ENCODE measurements around the gene NUMA1. TPM values are rescaled to one million over a fixed set of nuclear protein-coding genes. Genes with fewer than 3 reads are reported as not detected.

The NUMA1 gene
- total and polyA plus RNA-seq, 9 of the 15 experiments (the other 6 are each of a cell fraction or from before 2014, with no cell fraction given) = 4.1 to 104 (median 51.2) TPM

GRCh38 chr11:72127923-72128322 is 47.6 kb upstream of the NUMA1 start (continued):
- TF ChIP-seq E2F5 (CRISPR knock-in tag; IDR thresholded peaks at IDR 0.05) (no peak), NRF1 (conservative IDR thresholded peaks at IDR 0.05 in 1 of 2, IDR thresholded peaks at IDR 0.05 in 1 of 2) (no peak)

GRCh38 chr11:72125956-72126355 is 45.6 kb upstream of the NUMA1 start:
- intact Hi-C loops (cut with micrococcal nuclease) (no loop called here), in situ Hi-C loops (cut with MboI) (no loop called here)
- TF ChIP-seq HMGN3 (IDR thresholded peaks at IDR 0.05; ENCODE audit: borderline replicate concordance, extremely low read depth, insufficient read length, low read depth, low read length) (no peak), MTA3 (IDR thresholded peaks at IDR 0.05; ENCODE audit: borderline replicate concordance) (no peak), MBD1 (CRISPR knock-in tag; IDR thresholded peaks at IDR 0.05) (no peak), OTX1 (CRISPR knock-in tag; IDR thresholded peaks at IDR 0.05) (no peak), PHF21A (IDR thresholded peaks at IDR 0.05; ENCODE audit: borderline replicate concordance, low read depth) (no peak), ARHGAP35 (IDR thresholded peaks at IDR 0.05; ENCODE audit: partially characterized antibody) (no peak), E2F4 (CRISPR knock-in tag; IDR thresholded peaks at IDR 0.05; ENCODE audit: low read depth) (no peak), ZNF431 (CRISPR knock-in tag; IDR thresholded peaks at IDR 0.05) (no peak), ZNF699 (CRISPR knock-in tag; IDR thresholded peaks at IDR 0.05; ENCODE audit: insufficient replicate concordance) (no peak), CHCHD3 (CRISPR knock-in tag; IDR thresholded peaks at IDR 0.05) (no peak), RHOXF2B (CRISPR knock-in tag; conservative IDR thresholded peaks at IDR 0.05) (no peak), SUPT5H (IDR thresholded peaks at IDR 0.05) (no peak)
- TF ChIP-seq, protein P1, sequence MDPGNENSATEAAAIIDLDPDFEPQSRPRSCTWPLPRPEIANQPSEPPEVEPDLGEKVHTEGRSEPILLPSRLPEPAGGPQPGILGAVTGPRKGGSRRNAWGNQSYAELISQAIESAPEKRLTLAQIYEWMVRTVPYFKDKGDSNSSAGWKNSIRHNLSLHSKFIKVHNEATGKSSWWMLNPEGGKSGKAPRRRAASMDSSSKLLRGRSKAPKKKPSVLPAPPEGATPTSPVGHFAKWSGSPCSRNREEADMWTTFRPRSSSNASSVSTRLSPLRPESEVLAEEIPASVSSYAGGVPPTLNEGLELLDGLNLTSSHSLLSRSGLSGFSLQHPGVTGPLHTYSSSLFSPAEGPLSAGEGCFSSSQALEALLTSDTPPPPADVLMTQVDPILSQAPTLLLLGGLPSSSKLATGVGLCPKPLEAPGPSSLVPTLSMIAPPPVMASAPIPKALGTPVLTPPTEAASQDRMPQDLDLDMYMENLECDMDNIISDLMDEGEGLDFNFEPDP (CRISPR knock-in tag; IDR thresholded peaks at IDR 0.05) = no peak
- CTCF ChIA-PET (ENCODE audit: low intra/inter-chr PET ratio) = no interaction called here
- no peak overlapping the region for H2AFZ ChIP-seq (ENCODE audit: low read depth, low read length)
- no peaks in the 10 kb centered on the region for H3K9me1 ChIP-seq (ENCODE audit: control insufficient read depth, insufficient read depth, low read length)
- H3K4me2 ChIP-seq (ENCODE audit: insufficient read depth, low read length) = no peak overlapping the region
- 0% methylated on average over 1 of the region's 1 CpG for WGBS (ENCODE audit: insufficient coverage, low coverage, missing lambda C conversion rate)
- POLR2A ChIA-PET = interaction anchor here (0.7 to 1.2 kb wide), 5 partner anchors 10 to 14 kb away, joined by 3 to 5 read pairs (median 3); partner anchors contain the start of genes ANAPC15 and FOLR3
- DNase-seq (ENCODE audit: extremely low read depth in 1 of 4, low spot score in 3 of 4) (no peak), ATAC-seq (no peak), FAIRE-seq (no peak)
- no peak overlapping the region for H3K27ac ChIP-seq (ENCODE audit: extremely low read depth, low read depth, low read length)
- H4K20me1 ChIP-seq (replicated peaks; ENCODE audit: control insufficient read depth, insufficient read depth, low read length) = no peaks in the 10 kb centered on the region
- BruUV-seq (replicated peaks) = no TSS peak
- no peaks in the 10 kb centered on the region; the same call in 1 of the 2 replicates for H3K9me3 ChIP-seq (replicated peaks; ENCODE audit: control insufficient read depth, insufficient read depth, low read depth, low read length)
- peaks cover 12 to 17% of the 10 kb centered on the region in 2 experiments for H3K4me1 ChIP-seq (replicated peaks in 1 of 2; ENCODE audit: control insufficient read depth in 2 of 2, insufficient read depth in 2 of 2, low read length in 2 of 2)
- H3K27me3 ChIP-seq (ENCODE audit: control insufficient read depth in 2 of 2, insufficient read depth in 2 of 2, low read length in 2 of 2) = no peaks in the 10 kb centered on the region
- no peak overlapping the region for H3K4me3 ChIP-seq
- H3K79me2 ChIP-seq (ENCODE audit: control insufficient read depth, insufficient read depth, low read length) = no peaks in the 10 kb centered on the region
- H3K36me3 ChIP-seq (ENCODE audit: control insufficient read depth, insufficient read depth, low read length) = no peaks in the 10 kb centered on the region
- no peak overlapping the region for H3K9ac ChIP-seq (ENCODE audit: insufficient read depth in 1 of 2, low read depth in 2 of 2, low read length in 2 of 2)

All from K562 (cell line).